Activated CD8-positive, alpha-beta T cell treated with anti-CD3 and anti-CD28 coated beads for 36 hours (primary cell): ENCODE results near the gene OTOGL. TPM values are rescaled to one million over a fixed set of nuclear protein-coding genes. Genes with fewer than 3 reads are reported as not detected.
"Not testable (repeated sequence)": the region's sequence is repeated elsewhere in the genome, so short reads cannot be mapped to it uniquely, and the experiment has no call there.

Experiments
- ATAC-seq: fragments of 200-7000 bp; cut with Tn5 transposase; one replicate; pipeline ENCODE4 v1.10.0; 2021; ENCODE audit warnings: mild to moderate bottlenecking, moderate library complexity
- CTCF ChIA-PET: fragments of 350-600 bp; sonication (Branson Sonifier 250); formaldehyde crosslinking; loops from one replicate; lab custom pipeline; 2021; ENCODE audit warnings: antibody characterized with exemption; lab: Charles Lee
- POLR2A ChIA-PET: fragments of 350-600 bp; sonication (Branson Sonifier 250); formaldehyde crosslinking; loops from one replicate; lab custom pipeline; 2021; ENCODE audit warnings: antibody characterized with exemption; lab: Charles Lee
- DNase-seq: peaks from one replicate; pipeline ENCODE4 v3.0.0-alpha.2; 2020
- H3K27ac Mint-ChIP-seq: one replicate; pipeline ENCODE4 v1.8.0; 2021; ENCODE audit warnings: mild to moderate bottlenecking, mixed read lengths
- H3K27me3 Mint-ChIP-seq: one replicate; pipeline ENCODE4 v1.8.0; 2021; ENCODE audit warnings: mixed read lengths
- H3K36me3 Mint-ChIP-seq: one replicate; pipeline ENCODE4 v1.8.0; 2021; ENCODE audit warnings: low read depth, mixed read lengths
- H3K4me1 Mint-ChIP-seq: one replicate; pipeline ENCODE4 v1.8.0; 2021; ENCODE audit warnings: low read depth, mixed read lengths
- H3K4me3 Mint-ChIP-seq: one replicate; pipeline ENCODE4 v1.8.0; 2021; ENCODE audit warnings: mild to moderate bottlenecking, moderate library complexity, mixed read lengths
- H3K9me3 Mint-ChIP-seq: one replicate; pipeline ENCODE4 v1.8.0; 2021; ENCODE audit warnings: mixed read lengths
- intact Hi-C: fragments of 100-400 bp; cut with micrococcal nuclease; formaldehyde crosslinking; loops from one replicate; pipeline ENCODE4 v1.10.0; 2022
- total RNA-seq, 2 experiments: library from RNA; stranded (reverse); gene quantifications; one replicate each; pipeline ENCODE4 v1.2.3, GENCODE V29; 2021
- TF ChIP-seq, protein P1 (sequence below): fragments of 200-600 bp; IDR thresholded peaks from one replicate; pipeline ENCODE4 v1.8.0; 2022; ENCODE audit warnings: antibody characterized with exemption, mild to moderate bottlenecking

The OTOGL gene
- total RNA-seq, 2 experiments from 2014 or later: not detected

DNA sequence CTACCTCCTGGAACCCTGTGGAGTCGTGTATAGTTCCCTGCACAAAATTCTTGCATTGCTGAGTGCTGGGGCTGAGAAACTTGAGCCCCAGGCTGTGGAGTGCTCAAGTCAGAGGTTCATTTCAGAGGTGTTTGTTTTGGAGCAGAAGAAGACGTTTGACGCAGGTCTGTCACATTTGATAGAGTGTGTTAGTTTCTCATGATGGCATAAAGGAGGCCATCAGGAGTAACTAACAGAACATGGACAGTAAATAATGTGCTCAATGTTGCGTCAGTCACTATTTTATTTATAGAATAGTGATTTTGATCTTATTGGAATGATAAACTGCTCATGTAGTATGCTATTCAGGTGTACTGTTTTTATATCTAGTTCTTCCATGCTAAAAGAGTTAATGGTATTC lies 44.2 kb downstream of the OTOGL start:
- ATAC-seq (no peak), DNase-seq (no peak)
- no peaks in the 10 kb centered on the region for H3K4me1 Mint-ChIP-seq
- no peak overlapping the region for H3K27ac Mint-ChIP-seq
- no peaks in the 10 kb centered on the region for H3K36me3 Mint-ChIP-seq
- TF ChIP-seq, protein P1, sequence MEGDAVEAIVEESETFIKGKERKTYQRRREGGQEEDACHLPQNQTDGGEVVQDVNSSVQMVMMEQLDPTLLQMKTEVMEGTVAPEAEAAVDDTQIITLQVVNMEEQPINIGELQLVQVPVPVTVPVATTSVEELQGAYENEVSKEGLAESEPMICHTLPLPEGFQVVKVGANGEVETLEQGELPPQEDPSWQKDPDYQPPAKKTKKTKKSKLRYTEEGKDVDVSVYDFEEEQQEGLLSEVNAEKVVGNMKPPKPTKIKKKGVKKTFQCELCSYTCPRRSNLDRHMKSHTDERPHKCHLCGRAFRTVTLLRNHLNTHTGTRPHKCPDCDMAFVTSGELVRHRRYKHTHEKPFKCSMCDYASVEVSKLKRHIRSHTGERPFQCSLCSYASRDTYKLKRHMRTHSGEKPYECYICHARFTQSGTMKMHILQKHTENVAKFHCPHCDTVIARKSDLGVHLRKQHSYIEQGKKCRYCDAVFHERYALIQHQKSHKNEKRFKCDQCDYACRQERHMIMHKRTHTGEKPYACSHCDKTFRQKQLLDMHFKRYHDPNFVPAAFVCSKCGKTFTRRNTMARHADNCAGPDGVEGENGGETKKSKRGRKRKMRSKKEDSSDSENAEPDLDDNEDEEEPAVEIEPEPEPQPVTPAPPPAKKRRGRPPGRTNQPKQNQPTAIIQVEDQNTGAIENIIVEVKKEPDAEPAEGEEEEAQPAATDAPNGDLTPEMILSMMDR: no peak
- ChIA-PET POLR2A (no interaction called here), CTCF (no interaction called here)
- intact Hi-C loops: no loop called here
- no peak overlapping the region for H3K4me3 Mint-ChIP-seq
- H3K9me3 Mint-ChIP-seq: no peaks in the 10 kb centered on the region
- H3K27me3 Mint-ChIP-seq: peaks cover 5% of the 10 kb centered on the region

DNA sequence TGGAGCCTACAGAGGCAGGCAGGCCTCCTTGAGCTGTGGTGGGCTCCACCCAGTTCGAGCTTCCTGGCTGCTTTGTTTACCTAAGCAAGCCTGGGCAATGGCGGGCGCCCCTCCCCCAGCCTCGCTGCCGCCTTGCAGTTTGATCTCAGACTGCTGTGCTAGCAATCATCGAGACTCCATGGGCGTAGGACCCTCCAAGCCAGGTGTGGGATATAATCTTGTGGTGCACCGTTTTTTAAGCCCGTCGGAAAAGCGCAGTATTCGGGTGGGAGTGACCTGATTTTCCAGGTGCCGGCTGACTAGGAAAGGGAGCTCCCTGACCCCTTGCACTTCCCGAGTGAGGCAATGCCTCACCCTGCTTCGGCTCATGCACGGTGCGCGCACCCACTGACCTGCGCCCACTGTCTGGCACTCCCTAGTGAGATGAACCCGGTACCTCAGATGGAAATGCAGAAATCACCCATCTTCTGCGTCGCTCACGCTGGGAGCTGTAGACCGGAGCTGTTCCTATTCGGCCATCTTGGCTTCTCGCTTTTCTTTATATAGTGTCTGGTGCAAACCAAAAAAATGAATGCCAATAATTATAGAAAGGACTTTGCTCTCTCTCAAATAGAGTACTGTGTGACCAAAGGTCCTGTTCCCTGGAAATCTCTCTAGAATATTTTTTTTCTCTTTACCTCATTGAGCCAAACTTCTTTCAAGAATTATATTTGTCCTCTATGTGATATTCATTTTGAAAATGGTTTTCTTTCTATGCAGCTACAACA lies 50.4 kb downstream of the OTOGL start:
- H3K36me3 Mint-ChIP-seq, H3K4me1 Mint-ChIP-seq, H3K4me3 Mint-ChIP-seq, ATAC-seq, H3K27ac Mint-ChIP-seq, CTCF ChIA-PET, intact Hi-C loops, H3K9me3 Mint-ChIP-seq, DNase-seq, POLR2A ChIA-PET, H3K27me3 Mint-ChIP-seq: not testable (repeated sequence)

DNA sequence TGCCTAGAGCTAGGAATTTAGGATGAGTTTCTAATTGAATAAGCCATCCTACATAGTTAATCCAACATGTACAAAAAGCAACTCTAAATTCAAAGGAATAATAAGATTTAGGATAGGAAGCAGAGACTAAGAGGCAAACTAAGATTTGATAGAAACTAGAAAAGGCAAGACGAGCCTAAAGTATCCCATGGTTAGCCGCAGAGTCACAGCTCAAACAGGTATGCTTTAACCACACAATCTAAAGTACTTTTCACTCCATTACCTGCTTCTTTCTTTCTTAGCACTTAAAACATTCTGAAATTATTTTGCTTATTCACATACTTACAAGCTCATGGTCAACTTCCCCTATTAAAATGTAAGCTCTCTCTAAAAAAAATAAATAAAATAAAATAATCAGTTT lies 51.8 kb downstream of the OTOGL start:
- ChIA-PET POLR2A (no interaction called here), CTCF (no interaction called here)
- ATAC-seq (no peak), DNase-seq (no peak)
- no peaks in the 10 kb centered on the region for H3K9me3 Mint-ChIP-seq
- H3K27me3 Mint-ChIP-seq: no peaks in the 10 kb centered on the region
- no peak overlapping the region for H3K4me3 Mint-ChIP-seq
- TF ChIP-seq, protein P1: no peak
- no peak overlapping the region for H3K27ac Mint-ChIP-seq
- H3K4me1 Mint-ChIP-seq: no peaks in the 10 kb centered on the region
- H3K36me3 Mint-ChIP-seq: no peaks in the 10 kb centered on the region
- intact Hi-C loops: no loop called here

DNA sequence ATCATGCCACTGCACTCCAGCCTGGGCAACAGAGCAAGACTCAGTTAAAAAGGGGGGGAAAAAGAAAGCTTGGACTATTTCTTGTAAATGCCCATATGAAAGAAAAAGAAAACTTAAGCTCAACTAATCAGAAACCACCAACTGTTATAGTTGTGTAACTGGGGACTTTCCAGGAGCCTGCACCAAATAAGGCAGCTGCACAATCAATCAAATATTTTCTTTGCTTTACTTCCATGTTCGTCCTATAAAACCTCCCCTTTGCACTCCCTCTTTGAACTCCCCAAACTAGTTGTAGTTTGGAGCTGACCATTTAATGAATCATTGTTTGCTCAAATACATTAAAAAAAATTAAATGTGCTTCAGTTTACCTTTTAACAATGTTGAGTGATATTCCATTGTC lies 54.9 kb downstream of the OTOGL start:
- no peaks in the 10 kb centered on the region for H3K36me3 Mint-ChIP-seq
- no peak for ATAC-seq
- peaks cover 7% of the 10 kb centered on the region for H3K27me3 Mint-ChIP-seq
- TF ChIP-seq, protein P1: no peak
- ChIA-PET CTCF (interaction anchor here (1.3 kb wide), 1 partner anchor 33 kb away, joined by 4 read pairs; no protein-coding TSS in a partner anchor), POLR2A (no interaction called here)
- no peaks in the 10 kb centered on the region for H3K4me1 Mint-ChIP-seq
- no peak overlapping the region for H3K4me3 Mint-ChIP-seq
- intact Hi-C loops: no loop called here
- H3K27ac Mint-ChIP-seq: no peak overlapping the region
- no peaks in the 10 kb centered on the region for H3K9me3 Mint-ChIP-seq
- no peak for DNase-seq

DNA sequence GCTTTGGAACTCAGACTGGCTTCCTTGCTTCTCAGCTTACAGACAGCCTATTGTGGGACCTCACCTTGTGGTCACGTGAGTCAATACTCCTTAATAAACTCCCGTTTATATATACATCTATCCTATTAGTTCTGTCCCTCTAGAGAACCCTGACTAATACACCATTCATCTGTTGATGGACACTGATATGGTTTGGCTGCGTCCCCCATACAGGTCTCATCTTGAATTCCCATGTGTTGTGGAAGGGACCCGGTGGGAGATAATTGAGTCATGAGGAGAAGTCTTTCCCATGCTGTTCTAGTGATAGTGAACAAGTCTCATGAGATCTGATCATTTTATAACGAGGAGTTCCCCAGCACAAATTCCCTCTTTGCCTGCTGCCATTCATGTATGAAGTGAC lies 57.0 kb downstream of the OTOGL start:
- Mint-ChIP-seq H3K27ac (no peak overlapping the region), H3K36me3 (no peaks in the 10 kb centered on the region), H3K4me1 (no peaks in the 10 kb centered on the region), H3K27me3 (peaks cover 11% of the 10 kb centered on the region), H3K4me3 (no peak overlapping the region), H3K9me3 (no peaks in the 10 kb centered on the region)
- intact Hi-C loops: no loop called here
- TF ChIP-seq, protein P1: no peak
- DNase-seq: no peak
- CTCF ChIA-PET: no interaction called here
- POLR2A ChIA-PET: no interaction called here
- ATAC-seq: no peak
